Measurements from ENCODE around the gene GUCY2C.

DNA sequence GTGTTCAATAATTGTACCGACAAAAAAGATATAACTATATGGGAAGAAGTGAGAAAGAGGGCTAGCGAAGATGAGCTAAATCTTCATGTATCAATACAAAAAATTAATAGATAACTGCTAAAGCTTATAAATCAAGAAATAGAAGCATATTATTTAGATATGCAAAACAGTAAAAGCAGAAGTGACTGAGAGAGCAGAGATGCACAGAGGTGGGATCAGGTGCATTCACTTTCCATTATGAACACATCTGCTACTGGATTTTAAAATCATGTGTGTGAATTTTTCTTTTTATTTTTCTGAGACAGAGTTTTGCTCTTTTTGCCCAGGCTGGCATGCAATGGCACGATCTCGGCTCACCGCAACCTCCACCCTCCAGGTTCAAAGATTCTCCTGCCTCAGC lies 33.4 kb downstream of the GUCY2C start:
- TF ChIP-seq, protein P1, sequence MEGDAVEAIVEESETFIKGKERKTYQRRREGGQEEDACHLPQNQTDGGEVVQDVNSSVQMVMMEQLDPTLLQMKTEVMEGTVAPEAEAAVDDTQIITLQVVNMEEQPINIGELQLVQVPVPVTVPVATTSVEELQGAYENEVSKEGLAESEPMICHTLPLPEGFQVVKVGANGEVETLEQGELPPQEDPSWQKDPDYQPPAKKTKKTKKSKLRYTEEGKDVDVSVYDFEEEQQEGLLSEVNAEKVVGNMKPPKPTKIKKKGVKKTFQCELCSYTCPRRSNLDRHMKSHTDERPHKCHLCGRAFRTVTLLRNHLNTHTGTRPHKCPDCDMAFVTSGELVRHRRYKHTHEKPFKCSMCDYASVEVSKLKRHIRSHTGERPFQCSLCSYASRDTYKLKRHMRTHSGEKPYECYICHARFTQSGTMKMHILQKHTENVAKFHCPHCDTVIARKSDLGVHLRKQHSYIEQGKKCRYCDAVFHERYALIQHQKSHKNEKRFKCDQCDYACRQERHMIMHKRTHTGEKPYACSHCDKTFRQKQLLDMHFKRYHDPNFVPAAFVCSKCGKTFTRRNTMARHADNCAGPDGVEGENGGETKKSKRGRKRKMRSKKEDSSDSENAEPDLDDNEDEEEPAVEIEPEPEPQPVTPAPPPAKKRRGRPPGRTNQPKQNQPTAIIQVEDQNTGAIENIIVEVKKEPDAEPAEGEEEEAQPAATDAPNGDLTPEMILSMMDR (conservative IDR thresholded peaks at IDR 0.05) = no peak
- no peak for TF ChIP-seq ZFX (IDR thresholded peaks at IDR 0.05)

Measured in C4-2B (cell line).